Calu3 (cell line): ENCODE measurements around the gene HIVEP3. TPM values are rescaled to one million over a fixed set of nuclear protein-coding genes. Genes with fewer than 3 reads are reported as not detected.

Source experiments
- BruUV-seq: library from RNA; stranded (reverse); fragments of 400-500 nt; replicated peaks from 2 replicates; lab custom pipeline; 2021; lab: Mats Ljungman, UMichigan
- CTCF ChIA-PET: fragments of 300-600 bp; sonication (Branson Sonifier 250); formaldehyde crosslinking; loops from one replicate; lab custom pipeline; 2022; ENCODE audit warnings: antibody characterized with exemption; lab: Charles Lee
- DNase-seq: peaks from one replicate; pipeline ENCODE4 v3.0.0; 2022
- H3K27ac Mint-ChIP-seq: one replicate; pipeline ENCODE4 v1.8.0; 2022; ENCODE audit warnings: mixed read lengths; ENCODE audit not compliant: unreplicated experiment
- H3K27me3 Mint-ChIP-seq: one replicate; pipeline ENCODE4 v1.8.0; 2022; ENCODE audit warnings: mixed read lengths; ENCODE audit not compliant: unreplicated experiment
- H3K36me3 Mint-ChIP-seq: one replicate; pipeline ENCODE4 v1.8.0; 2022; ENCODE audit warnings: mild to moderate bottlenecking, moderate library complexity, mixed read lengths; ENCODE audit not compliant: insufficient read depth, unreplicated experiment
- H3K4me1 Mint-ChIP-seq: one replicate; pipeline ENCODE4 v1.8.0; 2022; ENCODE audit warnings: mild to moderate bottlenecking, low read depth, mixed read lengths; ENCODE audit not compliant: unreplicated experiment
- H3K4me3 Mint-ChIP-seq: one replicate; pipeline ENCODE4 v1.8.0; 2022; ENCODE audit warnings: mild to moderate bottlenecking, low read depth, moderate library complexity, mixed read lengths; ENCODE audit not compliant: unreplicated experiment
- H3K9me3 Mint-ChIP-seq: one replicate; pipeline ENCODE4 v1.8.0; 2022; ENCODE audit warnings: low read depth, mixed read lengths; ENCODE audit not compliant: unreplicated experiment
- intact Hi-C: fragments of 100-400 bp; cut with micrococcal nuclease; formaldehyde crosslinking; loops from one replicate; pipeline ENCODE4 v1.10.0; 2022; ENCODE audit not compliant: unreplicated experiment
- total RNA-seq: library from RNA; stranded (reverse); gene quantifications from 2 replicates; pipeline ENCODE4 v1.2.3, GENCODE V29; 2022
- TF ChIP-seq, protein P1 (sequence below): fragments of 200-600 bp; IDR thresholded peaks from one replicate; pipeline ENCODE4 v1.8.0; 2022; ENCODE audit warnings: antibody characterized with exemption; ENCODE audit not compliant: unreplicated experiment

Gene HIVEP3
- total RNA-seq, 1 experiment from 2014 or later = 9.0 TPM

DNA sequence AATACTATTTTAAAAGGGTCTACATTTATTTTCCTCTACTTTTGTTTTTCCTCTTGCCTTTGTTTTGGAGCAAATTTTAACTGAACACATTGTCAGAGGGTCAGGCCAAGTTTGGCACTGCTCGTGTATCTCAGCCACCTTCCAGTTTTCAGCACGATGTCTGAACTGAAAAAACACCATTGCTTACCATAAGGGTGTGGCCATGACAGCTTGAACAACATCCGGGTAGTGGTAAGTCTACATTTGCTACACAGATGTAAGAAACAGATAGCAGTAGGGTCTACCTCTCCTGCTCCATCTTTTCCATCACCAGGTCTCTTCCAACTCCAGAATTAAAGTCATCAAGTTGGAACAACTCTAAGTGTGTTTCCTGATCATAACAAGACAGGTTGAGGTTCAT is 4.2 kb downstream of the HIVEP3 start:
- no peak overlapping the region for H3K27ac Mint-ChIP-seq
- no peak for DNase-seq
- CTCF ChIA-PET = no interaction called here
- no TSS peak for BruUV-seq
- peaks cover 25% of the 10 kb centered on the region for H3K36me3 Mint-ChIP-seq
- H3K9me3 Mint-ChIP-seq = no peaks in the 10 kb centered on the region
- no peak overlapping the region for H3K4me3 Mint-ChIP-seq
- TF ChIP-seq, protein P1, sequence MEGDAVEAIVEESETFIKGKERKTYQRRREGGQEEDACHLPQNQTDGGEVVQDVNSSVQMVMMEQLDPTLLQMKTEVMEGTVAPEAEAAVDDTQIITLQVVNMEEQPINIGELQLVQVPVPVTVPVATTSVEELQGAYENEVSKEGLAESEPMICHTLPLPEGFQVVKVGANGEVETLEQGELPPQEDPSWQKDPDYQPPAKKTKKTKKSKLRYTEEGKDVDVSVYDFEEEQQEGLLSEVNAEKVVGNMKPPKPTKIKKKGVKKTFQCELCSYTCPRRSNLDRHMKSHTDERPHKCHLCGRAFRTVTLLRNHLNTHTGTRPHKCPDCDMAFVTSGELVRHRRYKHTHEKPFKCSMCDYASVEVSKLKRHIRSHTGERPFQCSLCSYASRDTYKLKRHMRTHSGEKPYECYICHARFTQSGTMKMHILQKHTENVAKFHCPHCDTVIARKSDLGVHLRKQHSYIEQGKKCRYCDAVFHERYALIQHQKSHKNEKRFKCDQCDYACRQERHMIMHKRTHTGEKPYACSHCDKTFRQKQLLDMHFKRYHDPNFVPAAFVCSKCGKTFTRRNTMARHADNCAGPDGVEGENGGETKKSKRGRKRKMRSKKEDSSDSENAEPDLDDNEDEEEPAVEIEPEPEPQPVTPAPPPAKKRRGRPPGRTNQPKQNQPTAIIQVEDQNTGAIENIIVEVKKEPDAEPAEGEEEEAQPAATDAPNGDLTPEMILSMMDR = no peak
- H3K4me1 Mint-ChIP-seq = peaks cover 39% of the 10 kb centered on the region
- intact Hi-C loops = loop anchor here (10.0 kb wide), 1 partner anchor 120 kb away; no protein-coding TSS in a partner anchor
- H3K27me3 Mint-ChIP-seq = no peaks in the 10 kb centered on the region

DNA sequence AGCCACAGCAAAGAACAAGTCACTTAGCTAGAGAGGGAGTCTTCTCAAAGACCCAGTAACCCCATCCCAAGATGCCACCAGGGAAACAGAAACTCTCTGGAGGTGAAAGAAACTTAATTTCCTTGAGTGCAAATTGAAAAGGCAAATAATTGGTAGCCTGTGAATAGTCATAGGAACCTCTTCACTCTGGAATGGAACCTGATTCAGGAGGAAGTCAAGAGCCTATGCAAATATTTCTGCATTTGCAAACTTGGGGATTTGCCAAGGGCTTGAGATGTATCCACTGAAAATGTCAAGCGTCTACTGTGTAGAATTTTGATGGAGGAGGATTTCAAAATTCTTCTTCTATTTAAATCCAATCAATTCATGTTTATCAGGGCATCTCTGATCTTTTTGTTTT is 5.7 kb downstream of the HIVEP3 start:
- BruUV-seq = no TSS peak
- Mint-ChIP-seq H3K4me3 (no peak overlapping the region), H3K27me3 (no peaks in the 10 kb centered on the region), H3K4me1 (peaks cover 36% of the 10 kb centered on the region), H3K27ac (no peak overlapping the region), H3K36me3 (peaks cover 13% of the 10 kb centered on the region), H3K9me3 (no peaks in the 10 kb centered on the region)
- no peak for DNase-seq
- CTCF ChIA-PET = interaction anchor here (0.6 kb wide), 1 partner anchor 64 kb away, joined by 4 read pairs; no protein-coding TSS in a partner anchor
- intact Hi-C loops = loop anchor here (10.0 kb wide), 1 partner anchor 122 kb away; no protein-coding TSS in a partner anchor
- TF ChIP-seq, protein P1 = no peak

DNA sequence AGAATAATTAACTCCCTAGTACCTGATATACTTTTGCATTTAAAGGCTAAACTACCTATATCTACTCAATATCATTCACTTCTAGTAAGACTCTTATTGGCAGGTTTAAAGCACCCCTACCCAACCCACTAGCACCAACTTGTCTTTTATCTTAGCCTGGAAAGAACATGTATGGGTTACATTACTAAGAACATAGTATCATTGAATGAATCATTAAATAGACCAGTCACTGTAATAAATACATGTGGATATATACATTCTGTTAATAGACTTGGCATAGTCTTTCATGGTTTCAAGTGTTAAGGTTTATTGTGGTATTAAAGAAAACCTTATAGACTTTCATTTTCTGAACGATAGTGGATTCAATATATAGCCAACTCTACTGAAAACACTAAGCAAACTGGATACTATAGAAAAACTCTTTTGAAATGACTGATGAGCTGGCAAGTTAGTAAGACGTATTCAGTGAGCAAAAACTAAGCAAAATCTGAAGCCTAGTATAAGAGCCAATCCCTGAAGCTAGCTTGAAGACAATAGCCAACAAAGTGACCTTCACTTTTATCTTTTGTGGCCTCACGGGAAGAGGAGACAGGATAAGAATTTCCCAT is 10.3 kb downstream of the HIVEP3 start:
- no peak for DNase-seq
- Mint-ChIP-seq H3K36me3 (no peaks in the 10 kb centered on the region), H3K27me3 (no peaks in the 10 kb centered on the region), H3K9me3 (peaks cover 2% of the 10 kb centered on the region), H3K4me3 (no peak overlapping the region), H3K27ac (no peak overlapping the region), H3K4me1 (peaks cover 22% of the 10 kb centered on the region)
- no TSS peak for BruUV-seq
- intact Hi-C loops = no loop called here
- CTCF ChIA-PET = no interaction called here
- TF ChIP-seq, protein P1 = no peak

DNA sequence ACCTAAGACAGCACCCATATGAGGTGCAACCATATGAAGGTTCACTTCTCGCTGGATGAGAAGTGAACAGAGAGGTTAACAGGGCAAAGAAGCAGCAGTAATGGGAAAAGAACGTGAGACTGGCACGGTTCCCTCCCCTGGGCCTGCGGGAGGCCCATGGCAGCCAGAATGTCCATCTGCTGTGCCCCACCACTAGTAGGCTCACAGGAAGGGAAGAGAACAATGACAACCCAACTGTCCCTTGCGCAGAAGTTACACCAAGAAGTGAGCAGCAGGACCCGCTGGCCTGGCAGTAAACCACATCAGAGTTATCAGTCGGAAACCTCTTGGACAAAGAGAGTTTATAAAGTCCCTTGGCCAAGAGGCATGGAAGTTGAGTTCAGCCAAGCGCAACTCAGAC is 11.3 kb downstream of the HIVEP3 start:
- DNase-seq = no peak
- H3K4me3 Mint-ChIP-seq = no peak overlapping the region
- H3K9me3 Mint-ChIP-seq = peaks cover 2% of the 10 kb centered on the region
- no peak overlapping the region for H3K27ac Mint-ChIP-seq
- no peaks in the 10 kb centered on the region for H3K36me3 Mint-ChIP-seq
- no peaks in the 10 kb centered on the region for H3K27me3 Mint-ChIP-seq
- intact Hi-C loops = no loop called here
- BruUV-seq = no TSS peak
- CTCF ChIA-PET = no interaction called here
- peaks cover 26% of the 10 kb centered on the region for H3K4me1 Mint-ChIP-seq
- TF ChIP-seq, protein P1 = no peak
